Measurements from ENCODE around the gene BOLA3. TPM values are rescaled to one million over a fixed set of nuclear protein-coding genes. Genes with fewer than 3 reads are reported as not detected.

The BOLA3 gene
- total RNA-seq: 10 to 100 TPM; 27.1 to 69.3 (median 40.8) TPM

- peak within 1 kb of the TSS; percentile 66 to 98 (median 76) for H3K4me3 ChIP-seq
- peaks cover 0 to 50% (median 0%) of the 10 kb centered on the region in 3 donors for H3K36me3 ChIP-seq
- no peak for DNase-seq
- H3K27me3 ChIP-seq: no peaks in the 10 kb centered on the region
- 0 to 3% methylated on average over 3 to 17 of the region's 67 CpGs for WGBS, 2 donors
- peaks cover 9 to 32% (median 18%) of the 10 kb centered on the region in 3 donors for H3K4me1 ChIP-seq
- peak within 1 kb of the TSS; percentile 73 to 82 (median 76) for H3K27ac ChIP-seq
- no peaks in the 10 kb centered on the region for H3K9me3 ChIP-seq
- TF ChIP-seq CTCF (IDR thresholded peaks at IDR 0.05) (peak; percentile 56 to 90 (median 68)), POLR2A (IDR thresholded peaks at IDR 0.05) (peak in 2 of 4 donors; percentile 20 to 24)
- intact Hi-C loops (cut with DNase I): loop anchor here (10.0 kb wide), 1 partner anchor 323 kb away; the partner anchor contains the start of gene STAMBP
Measured at GRCh38 chr2:74147727-74148456, at the start of gene BOLA3. Gene BOLA3 (minus strand): TSS chr2:74147912. CDS start chr2:74147874, 38 bp downstream.

- no peaks in the 10 kb centered on the region for H3K36me3 ChIP-seq
- 66 to 70% methylated on average over 4 of the region's 4 CpGs for WGBS, 2 donors
- no peak overlapping the region for H3K27ac ChIP-seq
- H3K9me3 ChIP-seq: no peaks in the 10 kb centered on the region
- H3K4me1 ChIP-seq: peaks cover 0 to 40% (median 30%) of the 10 kb centered on the region in 3 donors
- intact Hi-C loops (cut with DNase I): no loop called here
- no peak overlapping the region for H3K4me3 ChIP-seq
- H3K27me3 ChIP-seq: no peaks in the 10 kb centered on the region
- DNase-seq: no peak
- TF ChIP-seq CTCF (IDR thresholded peaks at IDR 0.05) (no peak), POLR2A (IDR thresholded peaks at IDR 0.05) (no peak)
Measured at GRCh38 chr2:74197049-74197448, 49.3 kb upstream of the BOLA3 start.

- no peak overlapping the region for H3K27ac ChIP-seq
- WGBS, 2 donors: 85 to 100% methylated on average over 1 of the region's 1 CpG
Measured at GRCh38 chr2:74194799-74195198, 47.1 kb upstream of the BOLA3 start.

GRCh38 chr2:74191596-74192380 is 44.1 kb upstream of the BOLA3 start:
- TF ChIP-seq CTCF (IDR thresholded peaks at IDR 0.05) (no peak), POLR2A (IDR thresholded peaks at IDR 0.05) (no peak)
- no peak for DNase-seq
- Histone ChIP-seq H3K9me3 (no peaks in the 10 kb centered on the region), H3K4me1 (peaks cover 6 to 13% (median 10%) of the 10 kb centered on the region in 3 donors), H3K27me3 (no peaks in the 10 kb centered on the region), H3K4me3 (no peak overlapping the region), H3K36me3 (no peaks in the 10 kb centered on the region), H3K27ac (no peak overlapping the region)
- WGBS, 2 donors: 68 to 69% methylated on average over 6 of the region's 6 CpGs
- intact Hi-C loops (cut with DNase I): no loop called here

More at GRCh38 chr2:74194799-74195198, 47.1 kb upstream of the BOLA3 start:
- Histone ChIP-seq H3K4me1 (peaks cover 0 to 18% (median 10%) of the 10 kb centered on the region in 3 donors), H3K27me3 (no peaks in the 10 kb centered on the region), H3K4me3 (no peak overlapping the region), H3K9me3 (no peaks in the 10 kb centered on the region), H3K36me3 (no peaks in the 10 kb centered on the region)
- no peak for DNase-seq
- no peak for TF ChIP-seq POLR2A (IDR thresholded peaks at IDR 0.05)
- TF ChIP-seq CTCF (IDR thresholded peaks at IDR 0.05): no peak
- intact Hi-C loops (cut with DNase I): no loop called here

GRCh38 chr2:74188696-74189095 is 41.0 kb upstream of the BOLA3 start:
- Histone ChIP-seq H3K4me1 (peaks cover 6 to 13% (median 10%) of the 10 kb centered on the region in 3 donors), H3K27me3 (no peaks in the 10 kb centered on the region), H3K4me3 (no peak overlapping the region), H3K36me3 (no peaks in the 10 kb centered on the region), H3K27ac (no peak overlapping the region), H3K9me3 (no peaks in the 10 kb centered on the region)
- intact Hi-C loops (cut with DNase I): no loop called here
- WGBS, 2 donors: 61 to 67% methylated on average over 3 of the region's 3 CpGs
- DNase-seq: no peak
- TF ChIP-seq CTCF (IDR thresholded peaks at IDR 0.05) (no peak), POLR2A (IDR thresholded peaks at IDR 0.05) (no peak)
